Measurements from ENCODE around the gene CCDC73. TPM values are rescaled to one million over a fixed set of nuclear protein-coding genes. Genes with fewer than 3 reads are reported as not detected.

The CCDC73 gene
- total RNA-seq, 1 experiment from 2014 or later = not detected

DNA sequence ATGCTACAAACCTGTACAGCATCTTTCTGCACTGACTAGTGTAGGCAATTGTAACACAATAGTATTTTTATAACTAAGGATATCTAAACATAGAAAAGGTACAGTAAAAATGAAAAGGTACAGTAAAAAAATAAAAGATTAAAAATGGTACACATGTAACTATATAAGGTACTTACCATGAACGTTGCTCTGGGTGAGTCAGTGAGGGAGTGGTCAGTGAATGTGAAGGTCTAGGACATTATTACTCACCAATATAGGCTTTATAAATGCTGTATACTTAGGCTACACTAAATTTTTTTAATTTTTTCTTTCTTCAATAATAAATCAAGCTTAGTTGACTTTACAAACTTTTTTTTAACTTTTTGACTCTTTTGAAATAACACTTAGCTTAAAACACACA lies 150.9 kb downstream of the CCDC73 start (continued):
- TF ChIP-seq ZNF532 (CRISPR knock-in tag; IDR thresholded peaks at IDR 0.05; ENCODE audit: borderline replicate concordance) (no peak), NFATC4 (CRISPR knock-in tag; IDR thresholded peaks at IDR 0.05) (no peak), ZNF396 (CRISPR knock-in tag; IDR thresholded peaks at IDR 0.05; ENCODE audit: borderline replicate concordance) (no peak), AR (CRISPR knock-in tag; IDR thresholded peaks at IDR 0.05) (no peak), ARID4B (CRISPR knock-in tag; IDR thresholded peaks at IDR 0.05; ENCODE audit: borderline replicate concordance) (no peak)

GRCh38 chr11:32641361-32641760 lies 153.1 kb downstream of the CCDC73 start:
- Mint-ChIP-seq H3K27me3 (ENCODE audit: low read depth) (no peaks in the 10 kb centered on the region; the same call in 1 of the 2 replicates), H3K36me3 (no peaks in the 10 kb centered on the region), H3K27ac (no peak overlapping the region), H3K4me1 (no peaks in the 10 kb centered on the region), H3K9me3 (no peaks in the 10 kb centered on the region), H3K4me3 (no peak overlapping the region)
- ATAC-seq (no peak), DNase-seq (ENCODE audit: low spot score) (no peak)
- TF ChIP-seq ZNF423 (CRISPR knock-in tag; IDR thresholded peaks at IDR 0.05) = no peak
- no peak for TF ChIP-seq GTF2I (CRISPR knock-in tag; conservative IDR thresholded peaks at IDR 0.05)
- TF ChIP-seq NFATC4 (CRISPR knock-in tag; IDR thresholded peaks at IDR 0.05) = no peak
- TF ChIP-seq, protein P1, sequence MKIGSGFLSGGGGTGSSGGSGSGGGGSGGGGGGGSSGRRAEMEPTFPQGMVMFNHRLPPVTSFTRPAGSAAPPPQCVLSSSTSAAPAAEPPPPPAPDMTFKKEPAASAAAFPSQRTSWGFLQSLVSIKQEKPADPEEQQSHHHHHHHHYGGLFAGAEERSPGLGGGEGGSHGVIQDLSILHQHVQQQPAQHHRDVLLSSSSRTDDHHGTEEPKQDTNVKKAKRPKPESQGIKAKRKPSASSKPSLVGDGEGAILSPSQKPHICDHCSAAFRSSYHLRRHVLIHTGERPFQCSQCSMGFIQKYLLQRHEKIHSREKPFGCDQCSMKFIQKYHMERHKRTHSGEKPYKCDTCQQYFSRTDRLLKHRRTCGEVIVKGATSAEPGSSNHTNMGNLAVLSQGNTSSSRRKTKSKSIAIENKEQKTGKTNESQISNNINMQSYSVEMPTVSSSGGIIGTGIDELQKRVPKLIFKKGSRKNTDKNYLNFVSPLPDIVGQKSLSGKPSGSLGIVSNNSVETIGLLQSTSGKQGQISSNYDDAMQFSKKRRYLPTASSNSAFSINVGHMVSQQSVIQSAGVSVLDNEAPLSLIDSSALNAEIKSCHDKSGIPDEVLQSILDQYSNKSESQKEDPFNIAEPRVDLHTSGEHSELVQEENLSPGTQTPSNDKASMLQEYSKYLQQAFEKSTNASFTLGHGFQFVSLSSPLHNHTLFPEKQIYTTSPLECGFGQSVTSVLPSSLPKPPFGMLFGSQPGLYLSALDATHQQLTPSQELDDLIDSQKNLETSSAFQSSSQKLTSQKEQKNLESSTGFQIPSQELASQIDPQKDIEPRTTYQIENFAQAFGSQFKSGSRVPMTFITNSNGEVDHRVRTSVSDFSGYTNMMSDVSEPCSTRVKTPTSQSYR (CRISPR knock-in tag; IDR thresholded peaks at IDR 0.05) = no peak
- no peak for TF ChIP-seq MYBL2 (CRISPR knock-in tag; IDR thresholded peaks at IDR 0.05)
- TF ChIP-seq, protein P2, sequence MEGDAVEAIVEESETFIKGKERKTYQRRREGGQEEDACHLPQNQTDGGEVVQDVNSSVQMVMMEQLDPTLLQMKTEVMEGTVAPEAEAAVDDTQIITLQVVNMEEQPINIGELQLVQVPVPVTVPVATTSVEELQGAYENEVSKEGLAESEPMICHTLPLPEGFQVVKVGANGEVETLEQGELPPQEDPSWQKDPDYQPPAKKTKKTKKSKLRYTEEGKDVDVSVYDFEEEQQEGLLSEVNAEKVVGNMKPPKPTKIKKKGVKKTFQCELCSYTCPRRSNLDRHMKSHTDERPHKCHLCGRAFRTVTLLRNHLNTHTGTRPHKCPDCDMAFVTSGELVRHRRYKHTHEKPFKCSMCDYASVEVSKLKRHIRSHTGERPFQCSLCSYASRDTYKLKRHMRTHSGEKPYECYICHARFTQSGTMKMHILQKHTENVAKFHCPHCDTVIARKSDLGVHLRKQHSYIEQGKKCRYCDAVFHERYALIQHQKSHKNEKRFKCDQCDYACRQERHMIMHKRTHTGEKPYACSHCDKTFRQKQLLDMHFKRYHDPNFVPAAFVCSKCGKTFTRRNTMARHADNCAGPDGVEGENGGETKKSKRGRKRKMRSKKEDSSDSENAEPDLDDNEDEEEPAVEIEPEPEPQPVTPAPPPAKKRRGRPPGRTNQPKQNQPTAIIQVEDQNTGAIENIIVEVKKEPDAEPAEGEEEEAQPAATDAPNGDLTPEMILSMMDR (IDR thresholded peaks at IDR 0.05) = no peak
- TF ChIP-seq ELF4 (CRISPR knock-in tag; IDR thresholded peaks at IDR 0.05; ENCODE audit: low read depth) = no peak
- no peak for TF ChIP-seq TEAD1 (CRISPR knock-in tag; IDR thresholded peaks at IDR 0.05)
- TF ChIP-seq ZNF416 (CRISPR knock-in tag; IDR thresholded peaks at IDR 0.05) = no peak
- TF ChIP-seq, protein P3, sequence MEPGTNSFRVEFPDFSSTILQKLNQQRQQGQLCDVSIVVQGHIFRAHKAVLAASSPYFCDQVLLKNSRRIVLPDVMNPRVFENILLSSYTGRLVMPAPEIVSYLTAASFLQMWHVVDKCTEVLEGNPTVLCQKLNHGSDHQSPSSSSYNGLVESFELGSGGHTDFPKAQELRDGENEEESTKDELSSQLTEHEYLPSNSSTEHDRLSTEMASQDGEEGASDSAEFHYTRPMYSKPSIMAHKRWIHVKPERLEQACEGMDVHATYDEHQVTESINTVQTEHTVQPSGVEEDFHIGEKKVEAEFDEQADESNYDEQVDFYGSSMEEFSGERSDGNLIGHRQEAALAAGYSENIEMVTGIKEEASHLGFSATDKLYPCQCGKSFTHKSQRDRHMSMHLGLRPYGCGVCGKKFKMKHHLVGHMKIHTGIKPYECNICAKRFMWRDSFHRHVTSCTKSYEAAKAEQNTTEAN (CRISPR knock-in tag; IDR thresholded peaks at IDR 0.05) = no peak
- TF ChIP-seq, protein P4, sequence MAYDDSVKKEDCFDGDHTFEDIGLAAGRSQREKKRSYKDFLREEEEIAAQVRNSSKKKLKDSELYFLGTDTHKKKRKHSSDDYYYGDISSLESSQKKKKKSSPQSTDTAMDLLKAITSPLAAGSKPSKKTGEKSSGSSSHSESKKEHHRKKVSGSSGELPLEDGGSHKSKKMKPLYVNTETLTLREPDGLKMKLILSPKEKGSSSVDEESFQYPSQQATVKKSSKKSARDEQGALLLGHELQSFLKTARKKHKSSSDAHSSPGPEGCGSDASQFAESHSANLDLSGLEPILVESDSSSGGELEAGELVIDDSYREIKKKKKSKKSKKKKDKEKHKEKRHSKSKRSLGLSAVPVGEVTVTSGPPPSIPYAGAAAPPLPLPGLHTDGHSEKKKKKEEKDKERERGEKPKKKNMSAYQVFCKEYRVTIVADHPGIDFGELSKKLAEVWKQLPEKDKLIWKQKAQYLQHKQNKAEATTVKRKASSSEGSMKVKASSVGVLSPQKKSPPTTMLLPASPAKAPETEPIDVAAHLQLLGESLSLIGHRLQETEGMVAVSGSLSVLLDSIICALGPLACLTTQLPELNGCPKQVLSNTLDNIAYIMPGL (CRISPR knock-in tag; IDR thresholded peaks at IDR 0.05) = no peak
- TF ChIP-seq ESRRA (CRISPR knock-in tag; IDR thresholded peaks at IDR 0.05; ENCODE audit: borderline replicate concordance) = no peak
- POLR2A ChIA-PET = no interaction called here
- CTCF ChIA-PET = no interaction called here
